WTC11 (cell line): ENCODE measurements around the gene DNAH17. TPM values are rescaled to one million over a fixed set of nuclear protein-coding genes. Genes with fewer than 3 reads are reported as not detected.

Source experiments
- ATAC-seq: fragments of 200-7000 bp; cut with Tn5 transposase; 2 replicates; pipeline ENCODE4 v1.10.0; 2021; ENCODE audit warnings: mild to moderate bottlenecking, moderate library complexity
- CTCF ChIA-PET: fragments of 300-600 bp; sonication (Branson Sonifier 250); formaldehyde crosslinking; loops from one replicate; lab custom pipeline; 2021; ENCODE audit warnings: antibody characterized with exemption; lab: Charles Lee
- POLR2A ChIA-PET: fragments of 350-600 bp; sonication (Branson Sonifier 250); formaldehyde crosslinking; loops from one replicate; lab custom pipeline; 2021; ENCODE audit warnings: antibody characterized with exemption; lab: Charles Lee
- DNase-seq: peaks from one replicate; pipeline ENCODE4 v3.0.0; 2021; ENCODE audit warnings: low spot score
- H3K27ac Mint-ChIP-seq: 2 replicates; pipeline ENCODE4 v1.8.0; 2021; ENCODE audit warnings: mixed read lengths
- H3K27me3 Mint-ChIP-seq: 2 replicates; pipeline ENCODE4 v1.8.0; 2021; ENCODE audit warnings: low read depth, mild to moderate bottlenecking, moderate library complexity, mixed read lengths
- H3K36me3 Mint-ChIP-seq: 2 replicates; pipeline ENCODE4 v1.8.0; 2021; ENCODE audit warnings: mixed read lengths
- H3K4me1 Mint-ChIP-seq: 2 replicates; pipeline ENCODE4 v1.8.0; 2022; ENCODE audit warnings: mixed read lengths
- H3K4me3 Mint-ChIP-seq: 2 replicates; pipeline ENCODE4 v1.8.0; 2021; ENCODE audit warnings: mild to moderate bottlenecking, moderate library complexity, mixed read lengths
- H3K9me3 Mint-ChIP-seq: 2 replicates; pipeline ENCODE4 v1.8.0; 2021; ENCODE audit warnings: mixed read lengths
- ARID4B ChIP-seq: sonication (generic); formaldehyde crosslinking; IDR thresholded peaks from 2 replicates; pipeline ENCODE4 v1.8.0; 2023; ENCODE audit warnings: missing genetic modification reagents, mild to moderate bottlenecking, borderline replicate concordance
- ATF6 ChIP-seq: sonication (generic); formaldehyde crosslinking; IDR thresholded peaks from 2 replicates; pipeline ENCODE4 v1.8.1; 2023; ENCODE audit warnings: mild to moderate bottlenecking, missing genetic modification reagents
- ELF4 ChIP-seq: sonication (generic); formaldehyde crosslinking; IDR thresholded peaks from 2 replicates; pipeline ENCODE4 v1.8.1; 2022; ENCODE audit warnings: low read depth, mild to moderate bottlenecking, moderate library complexity, missing genetic modification reagents
- GTF2I ChIP-seq: fragments of 250-450 bp; sonication (Bioruptor Pico); conservative IDR thresholded peaks from 2 replicates; pipeline ENCODE4 v1.4.0; 2021; ENCODE audit warnings: mild to moderate bottlenecking
- HMGA2 ChIP-seq: fragments of 250-450 bp; sonication (Bioruptor Pico); IDR thresholded peaks from 2 replicates; pipeline ENCODE4 v1.4.0; 2021; ENCODE audit warnings: mild to moderate bottlenecking, moderate library complexity
- KAT7 ChIP-seq: sonication (generic); formaldehyde crosslinking; IDR thresholded peaks from 2 replicates; pipeline ENCODE4 v1.8.1; 2023; ENCODE audit warnings: missing genetic modification reagents, mild to moderate bottlenecking, borderline replicate concordance
- MXD4 ChIP-seq: fragments of 250-450 bp; sonication (Bioruptor Pico); IDR thresholded peaks from 2 replicates; pipeline ENCODE4 v1.8.0; 2021; ENCODE audit warnings: mild to moderate bottlenecking, moderate library complexity, borderline replicate concordance
- NFE2L1 ChIP-seq: sonication (generic); formaldehyde crosslinking; IDR thresholded peaks from 2 replicates; pipeline ENCODE4 v1.8.1; 2023; ENCODE audit warnings: missing genetic modification reagents
- NR3C1 ChIP-seq: sonication (generic); formaldehyde crosslinking; conservative IDR thresholded peaks from 2 replicates; pipeline ENCODE4 v1.8.1; 2023; ENCODE audit warnings: low read depth, mild to moderate bottlenecking, missing genetic modification reagents
- RORB ChIP-seq: fragments of 250-450 bp; sonication (Bioruptor Pico); IDR thresholded peaks from 2 replicates; pipeline ENCODE4 v1.9.0; 2021; ENCODE audit warnings: mild to moderate bottlenecking
- SMAD3 ChIP-seq: sonication (generic); formaldehyde crosslinking; IDR thresholded peaks from 2 replicates; pipeline ENCODE4 v1.8.0; 2022; ENCODE audit warnings: missing genetic modification reagents, mild to moderate bottlenecking, borderline replicate concordance
- TEAD4 ChIP-seq: sonication (generic); formaldehyde crosslinking; IDR thresholded peaks from 2 replicates; pipeline ENCODE4 v1.8.0; 2022; ENCODE audit warnings: mild to moderate bottlenecking, missing genetic modification reagents
- ZNF138 ChIP-seq: sonication (generic); formaldehyde crosslinking; conservative IDR thresholded peaks from 2 replicates; pipeline ENCODE4 v1.8.1; 2022; ENCODE audit warnings: mild to moderate bottlenecking, moderate library complexity, missing genetic modification reagents
- ZNF416 ChIP-seq: fragments of 250-450 bp; sonication (Bioruptor Pico); IDR thresholded peaks from 2 replicates; pipeline ENCODE4 v1.9.0; 2021; ENCODE audit warnings: mild to moderate bottlenecking, inconsistent platforms
- ZNF425 ChIP-seq: fragments of 250-450 bp; sonication (Bioruptor Pico); conservative IDR thresholded peaks from 2 replicates; pipeline ENCODE4 v1.9.0; 2021; ENCODE audit warnings: mild to moderate bottlenecking
- total RNA-seq: library from RNA; stranded (reverse); gene quantifications from 3 replicates; pipeline ENCODE4 v1.2.3, GENCODE V29; 2021
- TF ChIP-seq, protein P1 (sequence below): fragments of 250-450 bp; sonication (Bioruptor Pico); IDR thresholded peaks from 2 replicates; pipeline ENCODE4 v1.8.0; 2021; ENCODE audit warnings: mild to moderate bottlenecking
- TF ChIP-seq, protein P2 (sequence below): sonication (generic); formaldehyde crosslinking; IDR thresholded peaks from 2 replicates; pipeline ENCODE4 v1.8.1; 2022; ENCODE audit warnings: low read depth, mild to moderate bottlenecking, moderate library complexity, missing genetic modification reagents, borderline replicate concordance
- TF ChIP-seq, protein P3 (sequence below): fragments of 250-450 bp; sonication (Bioruptor Pico); IDR thresholded peaks from 2 replicates; pipeline ENCODE4 v2.1.2; 2022; ENCODE audit warnings: mild to moderate bottlenecking, moderate library complexity
- TF ChIP-seq, protein P4 (sequence below): sonication (generic); formaldehyde crosslinking; IDR thresholded peaks from 2 replicates; pipeline ENCODE4 v1.8.1; 2022; ENCODE audit warnings: low read depth, missing genetic modification reagents, borderline replicate concordance
- TF ChIP-seq, protein P5 (sequence below): sonication (generic); formaldehyde crosslinking; IDR thresholded peaks from 2 replicates; pipeline ENCODE4 v1.8.1; 2022; ENCODE audit warnings: mild to moderate bottlenecking, missing genetic modification reagents, moderate library complexity, borderline replicate concordance

The DNAH17 gene
- total RNA-seq, 1 experiment from 2014 or later: 0.87 TPM

DNA sequence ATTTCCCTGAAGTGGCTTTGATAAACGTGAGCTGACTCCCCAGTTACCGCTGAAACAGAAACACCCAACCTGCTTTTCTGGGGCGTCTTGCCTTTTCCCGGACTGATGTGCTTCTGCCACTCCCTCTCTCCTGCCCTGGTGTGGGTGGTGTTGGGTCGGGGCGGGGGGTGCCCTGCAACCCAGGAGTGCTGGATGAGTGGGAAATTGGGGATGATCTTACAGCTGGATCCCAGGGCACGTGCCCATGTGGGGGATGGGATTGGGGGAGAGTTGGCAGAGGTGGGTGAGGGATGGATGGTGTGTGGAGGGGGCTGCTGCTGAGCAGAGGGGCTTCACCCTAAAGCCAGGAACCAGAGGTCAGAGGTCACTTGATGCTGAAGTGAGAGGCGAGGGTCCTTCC lies 170.3 kb downstream of the DNAH17 start (continued):
- no peak for TF ChIP-seq ARID4B (CRISPR knock-in tag)
- no peak for TF ChIP-seq NFE2L1 (CRISPR knock-in tag)

GRCh38 chr17:78406396-78406795 lies 170.8 kb downstream of the DNAH17 start:
- DNase-seq (no peak), ATAC-seq (no peak)
- Mint-ChIP-seq H3K27ac (peak overlapping the region; percentile 53; the same call in 1 of the 2 replicates), H3K4me1 (peaks cover 17% of the 10 kb centered on the region), H3K36me3 (peaks cover 42% of the 10 kb centered on the region), H3K4me3 (no peak overlapping the region), H3K9me3 (no peaks in the 10 kb centered on the region), H3K27me3 (no peaks in the 10 kb centered on the region)
- TF ChIP-seq, protein P1, sequence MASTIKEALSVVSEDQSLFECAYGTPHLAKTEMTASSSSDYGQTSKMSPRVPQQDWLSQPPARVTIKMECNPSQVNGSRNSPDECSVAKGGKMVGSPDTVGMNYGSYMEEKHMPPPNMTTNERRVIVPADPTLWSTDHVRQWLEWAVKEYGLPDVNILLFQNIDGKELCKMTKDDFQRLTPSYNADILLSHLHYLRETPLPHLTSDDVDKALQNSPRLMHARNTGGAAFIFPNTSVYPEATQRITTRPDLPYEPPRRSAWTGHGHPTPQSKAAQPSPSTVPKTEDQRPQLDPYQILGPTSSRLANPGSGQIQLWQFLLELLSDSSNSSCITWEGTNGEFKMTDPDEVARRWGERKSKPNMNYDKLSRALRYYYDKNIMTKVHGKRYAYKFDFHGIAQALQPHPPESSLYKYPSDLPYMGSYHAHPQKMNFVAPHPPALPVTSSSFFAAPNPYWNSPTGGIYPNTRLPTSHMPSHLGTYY (CRISPR knock-in tag): no peak
- TF ChIP-seq ATF6 (CRISPR knock-in tag): no peak
- TF ChIP-seq KAT7 (CRISPR knock-in tag): no peak
- TF ChIP-seq MXD4: no peak
- no peak for TF ChIP-seq RORB
- no peak for TF ChIP-seq TEAD4 (CRISPR knock-in tag)
- TF ChIP-seq, protein P2, sequence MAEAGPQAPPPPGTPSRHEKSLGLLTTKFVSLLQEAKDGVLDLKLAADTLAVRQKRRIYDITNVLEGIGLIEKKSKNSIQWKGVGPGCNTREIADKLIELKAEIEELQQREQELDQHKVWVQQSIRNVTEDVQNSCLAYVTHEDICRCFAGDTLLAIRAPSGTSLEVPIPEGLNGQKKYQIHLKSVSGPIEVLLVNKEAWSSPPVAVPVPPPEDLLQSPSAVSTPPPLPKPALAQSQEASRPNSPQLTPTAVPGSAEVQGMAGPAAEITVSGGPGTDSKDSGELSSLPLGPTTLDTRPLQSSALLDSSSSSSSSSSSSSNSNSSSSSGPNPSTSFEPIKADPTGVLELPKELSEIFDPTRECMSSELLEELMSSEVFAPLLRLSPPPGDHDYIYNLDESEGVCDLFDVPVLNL (CRISPR knock-in tag): no peak
- TF ChIP-seq, protein P3, sequence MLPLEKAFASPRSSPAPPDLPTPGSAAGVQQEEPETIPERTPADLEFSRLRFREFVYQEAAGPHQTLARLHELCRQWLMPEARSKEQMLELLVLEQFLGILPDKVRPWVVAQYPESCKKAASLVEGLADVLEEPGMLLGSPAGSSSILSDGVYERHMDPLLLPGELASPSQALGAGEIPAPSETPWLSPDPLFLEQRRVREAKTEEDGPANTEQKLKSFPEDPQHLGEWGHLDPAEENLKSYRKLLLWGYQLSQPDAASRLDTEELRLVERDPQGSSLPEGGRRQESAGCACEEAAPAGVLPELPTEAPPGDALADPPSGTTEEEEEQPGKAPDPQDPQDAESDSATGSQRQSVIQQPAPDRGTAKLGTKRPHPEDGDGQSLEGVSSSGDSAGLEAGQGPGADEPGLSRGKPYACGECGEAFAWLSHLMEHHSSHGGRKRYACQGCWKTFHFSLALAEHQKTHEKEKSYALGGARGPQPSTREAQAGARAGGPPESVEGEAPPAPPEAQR (CRISPR knock-in tag): no peak
- TF ChIP-seq ZNF138: no peak
- TF ChIP-seq, protein P4, sequence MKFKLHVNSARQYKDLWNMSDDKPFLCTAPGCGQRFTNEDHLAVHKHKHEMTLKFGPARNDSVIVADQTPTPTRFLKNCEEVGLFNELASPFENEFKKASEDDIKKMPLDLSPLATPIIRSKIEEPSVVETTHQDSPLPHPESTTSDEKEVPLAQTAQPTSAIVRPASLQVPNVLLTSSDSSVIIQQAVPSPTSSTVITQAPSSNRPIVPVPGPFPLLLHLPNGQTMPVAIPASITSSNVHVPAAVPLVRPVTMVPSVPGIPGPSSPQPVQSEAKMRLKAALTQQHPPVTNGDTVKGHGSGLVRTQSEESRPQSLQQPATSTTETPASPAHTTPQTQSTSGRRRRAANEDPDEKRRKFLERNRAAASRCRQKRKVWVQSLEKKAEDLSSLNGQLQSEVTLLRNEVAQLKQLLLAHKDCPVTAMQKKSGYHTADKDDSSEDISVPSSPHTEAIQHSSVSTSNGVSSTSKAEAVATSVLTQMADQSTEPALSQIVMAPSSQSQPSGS (CRISPR knock-in tag): no peak
- no peak for TF ChIP-seq ZNF416
- TF ChIP-seq, protein P5, sequence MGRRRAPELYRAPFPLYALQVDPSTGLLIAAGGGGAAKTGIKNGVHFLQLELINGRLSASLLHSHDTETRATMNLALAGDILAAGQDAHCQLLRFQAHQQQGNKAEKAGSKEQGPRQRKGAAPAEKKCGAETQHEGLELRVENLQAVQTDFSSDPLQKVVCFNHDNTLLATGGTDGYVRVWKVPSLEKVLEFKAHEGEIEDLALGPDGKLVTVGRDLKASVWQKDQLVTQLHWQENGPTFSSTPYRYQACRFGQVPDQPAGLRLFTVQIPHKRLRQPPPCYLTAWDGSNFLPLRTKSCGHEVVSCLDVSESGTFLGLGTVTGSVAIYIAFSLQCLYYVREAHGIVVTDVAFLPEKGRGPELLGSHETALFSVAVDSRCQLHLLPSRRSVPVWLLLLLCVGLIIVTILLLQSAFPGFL: no peak
- TF ChIP-seq NR3C1 (CRISPR knock-in tag): no peak
- TF ChIP-seq GTF2I (CRISPR knock-in tag): no peak
- TF ChIP-seq ZNF425 (CRISPR knock-in tag): no peak
- no peak for TF ChIP-seq ELF4 (CRISPR knock-in tag)
- no peak for TF ChIP-seq HMGA2 (CRISPR knock-in tag)
- no peak for TF ChIP-seq SMAD3 (CRISPR knock-in tag)
- CTCF ChIA-PET: interaction anchor here (2.0 kb wide), 1 partner anchor 46 kb away, joined by 8 read pairs; the partner anchor contains the start of gene SOCS3
- POLR2A ChIA-PET: no interaction called here
